GM19351 (cell line): Measurements from ENCODE around the gene VWC2.
"Not testable (repeated sequence)": the region's sequence is repeated elsewhere in the genome, so short reads cannot be mapped to it uniquely, and the experiment has no call there.

Experiments used
- ATAC-seq: cut with Tn5 transposase; IDR thresholded peaks from one replicate; pipeline ENCODE4 v1.9.1; 2021; ENCODE audit warnings: mild to moderate bottlenecking, moderate library complexity; ENCODE audit not compliant: unreplicated experiment

Gene VWC2

DNA sequence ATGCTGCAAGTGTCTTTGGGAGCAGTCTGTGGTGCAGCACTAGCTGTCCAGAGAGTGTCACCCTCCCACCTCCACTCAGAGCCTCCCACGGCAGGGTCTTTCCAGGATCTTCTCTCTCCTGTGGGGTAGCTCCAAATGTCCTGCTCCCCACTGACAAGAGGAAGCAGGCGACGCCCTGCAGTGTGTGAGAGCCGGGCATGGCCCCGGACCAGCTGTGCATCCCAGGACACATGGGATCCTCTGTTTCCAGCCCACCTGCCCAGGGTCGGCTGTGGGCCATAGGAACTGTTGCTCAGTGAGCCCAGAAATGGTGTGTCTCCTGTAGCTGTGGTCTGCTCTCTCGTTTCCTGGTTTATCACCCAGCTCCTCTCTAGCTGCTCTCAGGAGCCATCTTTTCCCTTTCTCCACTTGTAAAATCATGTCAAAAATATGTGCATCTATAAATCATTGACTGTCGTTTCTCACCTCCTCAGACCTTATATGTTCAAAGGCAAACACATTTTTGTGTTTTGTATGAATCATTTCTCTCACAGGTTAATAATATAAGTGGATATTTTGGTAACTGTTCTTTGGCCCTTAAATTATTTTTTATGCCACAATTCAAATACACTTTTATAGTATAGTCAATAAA is 74.9 kb downstream of the VWC2 start:
- no peak for ATAC-seq

GRCh38 chr7:49850921-49851613 is 77.6 kb downstream of the VWC2 start:
- no peak for ATAC-seq

DNA sequence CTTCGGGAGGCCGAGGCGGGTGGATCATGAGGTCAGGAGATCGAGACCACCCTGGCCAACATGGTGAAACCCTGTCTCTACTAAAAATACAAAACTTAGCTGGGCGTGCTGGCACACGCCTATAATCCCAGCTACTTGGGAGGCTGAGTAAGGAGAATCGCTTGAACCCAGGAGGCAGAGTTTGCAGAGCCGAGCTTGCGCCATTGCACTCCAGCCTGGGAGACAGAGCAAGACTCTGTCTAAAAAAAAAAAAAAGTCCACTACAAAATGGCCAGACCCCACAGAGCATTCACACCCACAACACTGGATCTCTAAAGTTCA is 78.1 kb downstream of the VWC2 start:
- not testable (repeated sequence) for ATAC-seq

DNA sequence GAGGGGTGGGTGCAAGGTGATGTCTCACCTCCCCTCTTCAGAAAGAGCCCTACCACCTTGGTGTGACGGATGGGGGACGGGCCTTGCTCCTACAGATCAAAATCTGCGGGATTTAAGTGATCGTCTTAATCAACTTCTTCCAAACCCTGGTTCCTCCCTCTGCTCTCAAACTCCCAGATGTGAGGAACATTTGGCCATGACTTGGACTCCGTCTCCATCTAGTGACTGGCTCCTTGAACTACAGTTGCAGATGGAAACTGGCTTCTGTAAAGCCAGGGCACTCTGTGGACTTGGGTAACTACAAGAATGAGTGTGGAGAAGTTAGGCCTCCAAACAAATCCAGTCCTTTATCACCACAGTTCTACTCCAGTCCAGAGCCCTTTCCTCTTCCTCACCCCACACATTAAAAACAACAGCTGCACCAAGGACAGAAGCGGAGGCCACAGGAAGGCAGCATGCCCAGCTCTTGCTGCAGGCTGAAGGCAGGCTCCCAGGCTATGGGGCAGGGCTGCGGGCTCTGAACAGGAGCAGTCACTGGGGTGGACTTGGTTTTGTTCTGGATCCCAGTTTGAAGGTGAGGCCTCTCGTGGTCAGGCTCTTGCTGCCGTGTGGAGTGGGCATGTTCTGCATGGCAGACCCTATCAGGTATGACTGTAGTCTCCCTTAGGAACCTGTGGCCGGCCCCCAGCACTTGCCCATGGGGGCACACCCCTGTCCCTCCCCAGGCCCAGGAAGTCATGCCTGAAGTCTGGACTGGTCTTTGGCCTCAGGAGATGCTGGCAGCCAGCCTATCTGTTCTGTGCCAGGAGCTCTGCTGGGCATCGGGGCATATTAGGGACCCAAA is 79.4 kb downstream of the VWC2 start:
- peak; percentile 87 for ATAC-seq

GRCh38 chr7:49855281-49855980 is 82.0 kb downstream of the VWC2 start:
- ATAC-seq, result no peak

- ATAC-seq, result no peak
Observed at GRCh38 chr7:49860293-49860692, 86.9 kb downstream of the VWC2 start.

- no peak for ATAC-seq
Observed at GRCh38 chr7:49866076-49866735, 92.8 kb downstream of the VWC2 start.

- no peak for ATAC-seq
Observed at GRCh38 chr7:49866910-49867309, 93.5 kb downstream of the VWC2 start.

DNA sequence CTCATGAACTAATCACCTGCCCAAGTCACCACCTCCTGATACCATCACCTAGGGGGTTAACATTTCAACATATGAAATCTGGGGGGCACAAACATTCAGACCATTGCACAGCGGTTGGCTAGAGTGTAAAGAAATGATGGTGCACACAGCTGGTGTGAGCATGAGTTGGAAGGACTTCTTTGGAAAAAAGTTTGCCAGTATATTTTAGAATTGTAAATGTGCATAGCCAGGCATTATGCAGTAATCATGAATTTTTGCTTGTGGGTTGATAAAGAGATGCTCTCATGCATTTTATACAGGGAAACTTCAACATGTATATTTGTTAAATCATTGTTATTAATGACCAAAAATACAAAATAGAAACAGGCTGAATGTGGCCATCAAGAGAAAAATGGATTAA is 100.0 kb downstream of the VWC2 start:
- ATAC-seq, result no peak

- ATAC-seq, result no peak
Observed at GRCh38 chr7:49875336-49875735, 101.9 kb downstream of the VWC2 start.

GRCh38 chr7:49876202-49876601 is 102.8 kb downstream of the VWC2 start:
- ATAC-seq, result no peak

GRCh38 chr7:49878089-49878488 is 104.7 kb downstream of the VWC2 start:
- ATAC-seq, result no peak

DNA sequence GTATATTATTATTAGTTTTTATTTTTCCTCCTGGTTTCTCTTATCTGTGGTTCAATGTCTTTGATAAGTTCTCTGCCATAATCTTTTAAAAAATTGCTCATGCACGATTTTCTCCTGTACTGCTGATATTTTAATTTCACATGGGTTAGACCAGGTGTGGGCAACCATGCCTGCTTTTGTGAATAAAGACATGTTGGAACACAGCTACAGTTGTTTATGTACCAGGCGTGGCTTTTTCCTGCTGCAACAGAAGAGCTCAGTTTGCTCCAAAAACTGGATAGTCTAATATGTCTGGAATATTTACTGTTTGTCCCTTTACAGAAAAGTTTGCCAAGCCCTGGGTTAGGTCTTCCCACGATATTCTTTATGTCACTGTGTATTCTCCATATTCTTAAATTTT is 105.2 kb downstream of the VWC2 start:
- no peak for ATAC-seq

DNA sequence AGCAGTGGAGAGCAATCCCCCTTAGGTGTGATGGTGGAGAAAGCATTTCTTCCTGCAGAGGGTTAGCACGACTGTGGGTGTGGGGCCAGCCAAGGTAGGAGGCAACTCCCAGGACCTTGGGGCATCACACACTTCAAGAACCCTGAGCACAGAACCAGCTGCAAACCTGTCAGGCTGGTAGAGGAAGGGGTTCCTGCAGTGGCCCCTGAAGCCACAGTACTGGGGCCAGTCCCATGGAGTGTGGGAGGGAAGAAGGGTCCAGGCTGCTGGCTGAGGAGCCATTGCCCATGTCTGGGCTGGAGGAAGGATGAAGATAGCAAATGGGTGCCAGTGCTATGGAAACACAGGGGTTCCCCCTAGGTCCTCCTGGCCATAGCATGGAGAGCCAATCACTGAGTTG is 110.5 kb downstream of the VWC2 start:
- no peak for ATAC-seq

DNA sequence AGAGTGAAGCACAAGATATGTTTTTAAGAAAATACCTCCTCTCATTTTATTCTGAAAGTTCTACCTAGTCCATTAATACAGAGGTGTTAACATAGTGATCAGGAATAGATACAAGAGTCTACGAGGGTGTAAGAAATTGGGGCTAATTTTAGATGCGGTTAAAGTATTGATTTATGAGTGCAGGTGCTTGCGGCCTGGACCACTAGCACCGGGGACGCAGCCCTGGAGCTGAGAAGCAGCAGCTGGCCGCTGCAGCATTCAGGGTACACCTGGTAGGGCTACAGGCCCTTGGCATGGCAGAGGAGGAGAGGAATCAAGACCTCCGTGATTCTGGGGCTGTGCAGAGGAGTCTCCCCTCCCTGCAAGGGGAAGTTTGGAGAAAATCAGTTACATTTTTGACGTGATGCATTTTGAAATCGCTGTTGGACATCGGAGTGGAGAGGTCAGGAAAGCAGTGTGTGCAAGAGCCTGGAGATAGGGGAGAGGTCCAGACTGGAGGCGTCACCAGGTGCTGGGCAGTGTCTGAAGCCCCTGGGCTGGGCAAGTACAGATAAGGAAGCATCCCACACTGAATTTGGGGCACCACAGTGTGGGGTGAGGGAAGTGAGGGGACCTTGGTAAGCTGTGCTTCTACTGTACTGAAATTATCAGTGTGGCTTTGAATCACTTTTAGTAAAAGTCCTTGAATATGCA is 112.3 kb downstream of the VWC2 start:
- ATAC-seq, result peak; percentile 86

DNA sequence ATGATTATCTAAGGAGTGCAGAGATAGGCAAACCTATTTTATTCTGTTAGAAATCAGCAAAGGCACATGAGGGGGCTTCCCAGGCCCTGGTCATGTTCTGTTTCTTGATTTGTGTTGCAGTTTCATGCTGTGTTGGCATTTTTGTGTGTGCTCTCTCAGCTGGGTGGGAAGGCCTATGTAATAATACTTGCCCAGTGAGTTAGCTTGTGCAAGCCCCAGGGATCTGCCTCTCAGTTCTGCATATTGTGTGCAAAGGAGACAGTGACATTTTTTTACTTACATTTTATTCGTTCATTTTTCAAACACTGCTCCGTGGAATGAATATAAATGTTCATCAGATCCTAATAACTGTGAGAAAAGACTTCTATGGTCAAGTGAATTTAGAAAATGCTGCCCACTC is 119.0 kb downstream of the VWC2 start:
- no peak for ATAC-seq

DNA sequence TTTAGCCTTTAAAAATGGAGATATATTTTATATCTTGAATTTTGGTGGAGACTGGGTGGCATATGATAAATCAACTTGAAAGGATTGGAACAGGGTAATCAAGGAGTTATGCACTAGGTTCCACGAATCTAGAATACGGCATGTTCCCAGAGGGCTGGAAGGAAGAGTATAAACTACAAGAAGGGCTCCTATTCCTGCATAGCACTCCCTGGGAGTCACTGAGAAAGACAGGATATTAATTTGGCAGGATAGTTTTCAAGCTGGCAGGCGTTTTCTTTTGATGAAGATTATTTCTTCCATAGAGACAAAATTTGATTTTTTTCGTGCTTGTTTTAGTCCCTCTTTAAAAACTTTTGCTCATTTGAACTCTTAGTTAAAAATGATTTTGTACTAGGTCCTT is 119.7 kb downstream of the VWC2 start:
- no peak for ATAC-seq

DNA sequence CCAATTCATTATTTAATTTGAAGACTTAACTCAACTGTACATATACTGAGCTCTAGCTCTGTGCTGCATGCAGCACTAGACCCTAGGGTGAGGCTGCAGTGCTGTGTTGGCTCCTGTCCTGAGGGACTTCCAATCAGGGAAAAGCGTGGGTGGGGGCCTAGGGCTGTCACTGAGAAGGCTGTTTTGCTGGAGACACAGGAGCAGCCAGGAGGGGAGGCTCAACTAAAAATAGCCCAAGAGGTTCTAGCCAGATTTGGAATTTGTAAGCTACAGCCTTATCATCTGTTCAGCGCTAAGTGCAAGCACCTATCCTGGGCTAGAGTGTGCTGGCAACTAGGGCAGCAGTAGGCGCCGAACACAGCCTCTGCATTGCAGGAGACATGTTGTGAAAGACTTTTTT is 121.1 kb downstream of the VWC2 start:
- no peak for ATAC-seq

- no peak for ATAC-seq
Observed at GRCh38 chr7:49911909-49912308, 138.5 kb downstream of the VWC2 start.

DNA sequence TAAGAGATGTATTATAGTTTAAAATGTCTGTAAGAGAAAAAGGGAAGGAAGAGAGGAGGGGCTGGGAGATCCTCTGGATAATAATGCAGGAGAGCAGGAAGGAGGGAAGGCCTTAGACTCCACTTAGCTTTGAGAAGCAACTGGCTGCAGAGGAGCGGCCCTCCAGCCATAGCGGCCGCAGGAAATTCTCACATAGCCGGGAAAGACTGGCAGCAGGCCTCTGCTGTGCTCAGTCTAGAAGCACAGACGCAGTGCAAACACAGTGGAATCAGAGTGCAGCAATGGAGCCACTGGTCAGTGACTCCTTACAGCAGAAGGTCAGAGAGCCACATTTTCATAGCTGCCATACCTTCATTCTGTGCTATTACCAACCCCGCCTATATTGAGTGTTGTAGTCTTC is 153.3 kb downstream of the VWC2 start:
- ATAC-seq, result no peak
